ENCODE measurements around the gene TRIM28. TPM values are rescaled to one million over a fixed set of nuclear protein-coding genes. Genes with fewer than 3 reads are reported as not detected.
A peak's percentile ranks its signal among the peaks of the same experiment; 100 is the strongest.

TRIM28 gene
- total and polyA plus RNA-seq, 9 of the 15 experiments (the other 6 are each of a cell fraction or from before 2014, with no cell fraction given), result 12.1 to 797 (median 490) TPM

GRCh38 chr19:58513694-58514563, 29.9 kb upstream of the TRIM28 start (continued):
- TF ChIP-seq HMGXB4 (CRISPR knock-in tag; IDR thresholded peaks at IDR 0.05) (no peak), SMARCC2 (IDR thresholded peaks at IDR 0.05; ENCODE audit: low read depth) (no peak), ZBTB5 (IDR thresholded peaks at IDR 0.05) (no peak), ZNF175 (CRISPR knock-in tag; IDR thresholded peaks at IDR 0.05; ENCODE audit: low read depth) (no peak), MYC (IDR thresholded peaks at IDR 0.05; ENCODE audit: low read depth, low read length) (peak; percentile 92), MYC (CRISPR knock-in tag; IDR thresholded peaks at IDR 0.05; ENCODE audit: borderline replicate concordance, low read depth) (no peak), ZNF395 (CRISPR knock-in tag; IDR thresholded peaks at IDR 0.05) (no peak), ZNF76 (CRISPR knock-in tag; IDR thresholded peaks at IDR 0.05; ENCODE audit: borderline replicate concordance) (no peak), STAT6 (CRISPR knock-in tag; IDR thresholded peaks at IDR 0.05) (no peak), RBBP5 (IDR thresholded peaks at IDR 0.05; ENCODE audit: borderline replicate concordance, insufficient read depth, low read length, poor library complexity, severe bottlenecking) (no peak), RUNX1 (IDR thresholded peaks at IDR 0.05; ENCODE audit: low read depth) (no peak), E4F1 (CRISPR knock-in tag; IDR thresholded peaks at IDR 0.05; ENCODE audit: borderline replicate concordance) (no peak), ZNF263 (CRISPR knock-in tag; IDR thresholded peaks at IDR 0.05; ENCODE audit: borderline replicate concordance) (0 out of 2 replicates have a peak, but pooled peaks have one; percentile 55), ZBTB1 (CRISPR knock-in tag; IDR thresholded peaks at IDR 0.05; ENCODE audit: borderline replicate concordance, low read depth) (peak; percentile 53; the same call in 1 of the 2 replicates), TAF9B (IDR thresholded peaks at IDR 0.05; ENCODE audit: partially characterized antibody) (no peak)

All from K562 (cell line).